ENCODE measurements around the gene SP5.

- TF ChIP-seq CTCF (IDR thresholded peaks at IDR 0.05 in 8 of 11, conservative IDR thresholded peaks at IDR 0.05 in 3 of 11) (no peak), POLR2A (IDR thresholded peaks at IDR 0.05) (no peak), POLR2AphosphoS5 (IDR thresholded peaks at IDR 0.05) (no peak)
Measured at GRCh38 chr2:170694316-170694715, 20.8 kb upstream of the SP5 start.
